Hepatocyte (in vitro differentiated cells): ENCODE measurements around the gene TBX15. TPM values are rescaled to one million over a fixed set of nuclear protein-coding genes. Genes with fewer than 3 reads are reported as not detected.

Experiments used
- DNase-seq: peaks from one replicate; pipeline ENCODE4 v3.0.0-alpha.2; 2016; ENCODE audit warnings: low spot score
- H2AFZ ChIP-seq: fragments of 200-600 bp; sonication (generic); 2 replicates; pipeline ENCODE4 v1.6.0; 2016; ENCODE audit warnings: antibody characterized with exemption, mild to moderate bottlenecking
- H3K27ac ChIP-seq: fragments of 200-600 bp; sonication (generic); 2 replicates; pipeline ENCODE4 v1.5.1; 2016; ENCODE audit warnings: mild to moderate bottlenecking
- H3K27me3 ChIP-seq: fragments of 200-600 bp; sonication (generic); 2 replicates; pipeline ENCODE4 v1.6.1; 2016
- H3K36me3 ChIP-seq: fragments of 200-600 bp; sonication (generic); replicated peaks from 2 replicates; pipeline ENCODE4 v1.5.1; 2016; ENCODE audit warnings: low read depth; ENCODE audit not compliant: insufficient read depth
- H3K4me1 ChIP-seq: fragments of 200-600 bp; sonication (generic); 2 replicates; pipeline ENCODE4 v1.5.1; 2016; ENCODE audit warnings: mild to moderate bottlenecking, moderate library complexity; ENCODE audit not compliant: insufficient read depth
- H3K4me2 ChIP-seq: fragments of 200-600 bp; sonication (generic); 2 replicates; pipeline ENCODE4 v1.6.0; 2016
- H3K4me3 ChIP-seq: fragments of 200-600 bp; sonication (generic); 2 replicates; pipeline ENCODE4 v1.5.1; 2016; ENCODE audit warnings: mild to moderate bottlenecking
- H3K79me2 ChIP-seq: fragments of 200-600 bp; sonication (generic); 2 replicates; pipeline ENCODE4 v1.6.0; 2017; ENCODE audit warnings: mild to moderate bottlenecking
- H3K9me2 ChIP-seq: fragments of 200-600 bp; sonication (generic); replicated peaks from 2 replicates; pipeline ENCODE4 v1.6.0; 2017; ENCODE audit warnings: mild to moderate bottlenecking; ENCODE audit not compliant: insufficient read depth
- H3K9me3 ChIP-seq: fragments of 200-600 bp; sonication (generic); 2 replicates; pipeline ENCODE4 v1.5.1; 2016; ENCODE audit warnings: low read depth, mild to moderate bottlenecking
- H4K20me1 ChIP-seq: fragments of 200-600 bp; sonication (generic); 2 replicates; pipeline ENCODE4 v1.6.0; 2016; ENCODE audit warnings: mild to moderate bottlenecking; ENCODE audit not compliant: insufficient read depth, poor library complexity, severe bottlenecking
- CTCF ChIP-seq: fragments of 200-600 bp; sonication (generic); IDR thresholded peaks from 2 replicates; pipeline ENCODE4 v1.5.1; 2016; ENCODE audit warnings: antibody characterized with exemption, mild to moderate bottlenecking; ENCODE audit not compliant: poor library complexity
- EZH2 ChIP-seq: fragments of 200-600 bp; sonication (generic); IDR thresholded peaks from 2 replicates; pipeline ENCODE4 v1.6.1; 2016; ENCODE audit warnings: antibody characterized with exemption, mild to moderate bottlenecking, borderline replicate concordance
- EZH2phosphoT487 ChIP-seq: fragments of 200-600 bp; sonication (generic); IDR thresholded peaks from one replicate; pipeline ENCODE4 v1.6.1; 2018; ENCODE audit warnings: antibody characterized with exemption, mild to moderate bottlenecking, low read depth, moderate library complexity; ENCODE audit not compliant: unreplicated experiment, severe bottlenecking
- WGBS: methylation state at CpG from one replicate; pipeline ENCODE4 v1.1.6; 2016; ENCODE audit warnings: low lambda C conversion rate; ENCODE audit errors: missing lambda C conversion rate; 5-methylcytosine and 5-hydroxymethylcytosine counted together
- polyA plus RNA-seq: library from polyadenylated mRNA; unstranded; fragments of >200 nt; fragmentation: Nextera tagmentation; extraction: Ambion mirVana; gene quantifications from 2 replicates; pipeline ENCODE4 v1.2.1, GENCODE V29; 2016
- total RNA-seq: library from RNA; depleted of rRNA; stranded (reverse); fragments of >200 nt; gene quantifications from 2 replicates; pipeline ENCODE4 v1.2.3, GENCODE V29; 2014

TBX15 gene
- total and polyA plus RNA-seq, 2 experiments from 2014 or later = 1.6 to 3.8 TPM

- no peaks in the 10 kb centered on the region for H3K9me3 ChIP-seq
- H3K36me3 ChIP-seq = no peaks in the 10 kb centered on the region
- H4K20me1 ChIP-seq = no peaks in the 10 kb centered on the region
- H3K4me3 ChIP-seq = no peak overlapping the region
- no peaks in the 10 kb centered on the region for H3K4me1 ChIP-seq
- H2AFZ ChIP-seq = no peak overlapping the region
- TF ChIP-seq CTCF (no peak), EZH2 (no peak)
- H3K4me2 ChIP-seq = no peak overlapping the region
- no peaks in the 10 kb centered on the region for H3K79me2 ChIP-seq
- no peaks in the 10 kb centered on the region for H3K27me3 ChIP-seq
- 85% methylated on average over 6 of the region's 6 CpGs for WGBS
- H3K27ac ChIP-seq = no peak overlapping the region
- H3K9me2 ChIP-seq = no peaks in the 10 kb centered on the region
- DNase-seq = no peak
Observed at GRCh38 chr1:118905196-118905595, 82.9 kb downstream of the TBX15 start.

GRCh38 chr1:118902711-118903191 lies 85.4 kb downstream of the TBX15 start:
- H2AFZ ChIP-seq = no peak overlapping the region
- H3K4me2 ChIP-seq = no peak overlapping the region
- no peaks in the 10 kb centered on the region for H3K9me2 ChIP-seq

GRCh38 chr1:118902299-118902698 lies 85.8 kb downstream of the TBX15 start:
- Histone ChIP-seq H3K4me3 (no peak overlapping the region), H3K4me2 (no peak overlapping the region), H3K36me3 (no peaks in the 10 kb centered on the region), H3K4me1 (no peaks in the 10 kb centered on the region), H4K20me1 (no peaks in the 10 kb centered on the region), H3K9me2 (no peaks in the 10 kb centered on the region), H3K27me3 (no peaks in the 10 kb centered on the region), H3K79me2 (no peaks in the 10 kb centered on the region), H3K9me3 (no peaks in the 10 kb centered on the region), H3K27ac (no peak overlapping the region), H2AFZ (no peak overlapping the region)
- WGBS = 92% methylated on average over 2 of the region's 2 CpGs
- no peak for TF ChIP-seq CTCF
- DNase-seq = no peak

More at GRCh38 chr1:118902711-118903191, 85.4 kb downstream of the TBX15 start:
- H3K36me3 ChIP-seq = no peaks in the 10 kb centered on the region
- no peaks in the 10 kb centered on the region for H3K79me2 ChIP-seq
- 90% methylated on average over 6 of the region's 6 CpGs for WGBS
- H3K27ac ChIP-seq = no peak overlapping the region
- no peaks in the 10 kb centered on the region for H3K4me1 ChIP-seq
- H4K20me1 ChIP-seq = no peaks in the 10 kb centered on the region
- no peaks in the 10 kb centered on the region for H3K9me3 ChIP-seq
- no peak overlapping the region for H3K4me3 ChIP-seq
- H3K27me3 ChIP-seq = no peaks in the 10 kb centered on the region
- TF ChIP-seq EZH2 (no peak), CTCF (no peak), EZH2phosphoT487 (no peak)
- DNase-seq = no peak
